HG02759 (cell line): Measurements from ENCODE around the gene NLN.
A peak's percentile ranks its signal among the peaks of the same experiment; 100 is the strongest.
"Not testable (repeated sequence)": the region's sequence is repeated elsewhere in the genome, so short reads cannot be mapped to it uniquely, and the experiment has no call there.

Source experiments
- ATAC-seq: cut with Tn5 transposase; IDR thresholded peaks from one replicate; pipeline ENCODE4 v1.9.1; 2021; ENCODE audit warnings: mild to moderate bottlenecking, moderate library complexity; ENCODE audit not compliant: unreplicated experiment

Gene NLN

DNA sequence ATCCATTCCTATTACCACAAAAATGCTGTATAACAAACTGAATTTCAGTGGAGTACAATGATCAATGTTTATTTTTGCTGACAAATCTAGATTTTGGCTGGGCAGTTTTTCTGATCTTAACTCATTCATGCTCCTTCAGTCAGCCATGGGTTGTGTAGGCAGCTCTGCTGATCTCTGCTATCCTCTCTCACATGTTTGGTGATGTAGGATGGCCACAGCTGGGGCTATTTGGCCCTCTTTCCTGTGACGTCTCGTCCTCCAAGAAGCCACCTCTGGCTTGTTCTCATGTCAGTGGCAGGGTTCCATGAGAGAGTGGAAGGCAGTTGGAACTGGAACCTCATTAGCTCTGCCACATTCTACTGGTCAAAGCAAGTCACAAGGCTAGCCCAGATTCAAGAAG is 8.9 kb downstream of the NLN start:
- ATAC-seq: no peak

DNA sequence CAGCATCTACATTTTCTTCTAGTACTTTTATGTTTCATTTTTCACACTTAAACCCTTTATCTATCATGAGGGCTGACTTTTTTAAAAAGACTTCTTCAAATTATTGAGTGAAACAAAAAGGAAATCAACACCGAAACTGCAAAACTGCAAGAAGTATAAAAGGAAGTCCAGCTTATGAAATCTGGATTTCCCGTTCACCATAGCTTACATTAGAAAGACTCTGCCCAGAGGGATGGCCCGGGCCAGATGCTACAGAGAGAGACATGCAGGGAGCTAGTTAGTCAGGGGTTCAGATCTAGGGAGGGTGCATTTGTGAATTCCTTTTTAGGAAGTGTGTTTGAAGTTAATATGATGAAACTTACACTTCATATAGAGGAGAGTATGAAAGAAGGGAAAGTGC is 10.0 kb downstream of the NLN start:
- ATAC-seq: not testable (repeated sequence)

DNA sequence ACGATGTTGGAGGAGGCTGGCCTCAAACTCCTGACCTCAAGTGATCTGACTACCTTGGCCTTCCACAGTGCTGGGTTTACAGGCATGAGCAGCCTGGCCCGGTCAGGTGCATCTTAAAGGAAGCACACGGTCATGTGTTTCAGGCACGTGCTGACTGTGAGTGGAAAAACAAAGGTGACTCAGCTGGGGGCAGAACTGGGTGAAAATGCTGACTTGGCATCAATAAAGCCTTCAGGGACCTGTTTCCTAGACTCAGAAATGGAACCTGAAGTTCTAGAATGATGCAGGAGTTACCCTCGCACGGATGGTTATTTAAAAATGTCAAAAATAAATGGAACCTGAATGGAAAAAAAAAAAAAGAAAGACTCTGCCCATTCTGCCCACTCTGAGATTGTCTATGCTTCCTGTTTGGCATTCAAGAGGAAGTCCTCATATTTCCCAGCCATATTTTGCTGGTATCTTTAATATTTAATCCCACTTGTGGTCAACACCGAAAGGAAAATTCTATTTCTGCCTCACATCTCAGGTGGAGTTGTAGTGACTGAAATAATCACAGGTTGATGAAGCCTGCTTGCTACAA is 12.3 kb downstream of the NLN start:
- not testable (repeated sequence) for ATAC-seq

DNA sequence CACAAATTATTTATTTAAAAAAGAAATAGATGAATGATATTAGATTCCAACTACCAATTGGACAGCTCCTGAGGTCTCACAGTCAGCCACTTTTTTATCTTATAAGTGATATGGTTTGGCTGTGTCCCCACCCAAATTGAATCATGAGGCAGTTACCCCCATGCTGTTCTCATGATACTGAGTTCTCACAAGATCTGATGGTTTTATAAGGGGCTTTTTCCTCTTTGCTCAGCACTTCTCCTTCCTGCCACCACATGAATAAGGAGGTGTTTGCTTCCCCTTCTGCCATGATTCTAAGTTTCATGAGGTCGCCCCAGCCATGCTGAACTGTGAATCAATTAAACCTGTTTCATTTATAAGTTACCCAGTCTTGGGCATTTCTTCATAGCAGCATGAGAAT is 12.9 kb downstream of the NLN start:
- ATAC-seq: no peak

DNA sequence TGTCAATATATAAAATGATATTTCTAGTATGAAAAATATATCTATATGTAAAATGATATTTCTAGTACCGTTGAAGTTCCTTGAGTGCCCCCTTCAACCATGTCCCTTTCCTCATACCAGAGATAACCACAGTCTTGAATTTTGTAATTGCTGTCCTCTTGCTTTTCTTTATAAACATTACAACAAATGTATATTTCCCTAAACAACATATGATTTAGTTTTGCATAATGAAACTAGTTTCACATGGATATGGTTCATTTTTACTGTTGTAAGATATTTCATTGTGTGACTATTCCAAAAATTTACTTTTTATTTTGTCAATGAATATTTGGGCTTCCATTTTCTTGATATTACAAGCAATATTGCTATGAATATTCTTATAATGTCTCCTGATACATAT is 14.0 kb downstream of the NLN start:
- ATAC-seq: no peak

DNA sequence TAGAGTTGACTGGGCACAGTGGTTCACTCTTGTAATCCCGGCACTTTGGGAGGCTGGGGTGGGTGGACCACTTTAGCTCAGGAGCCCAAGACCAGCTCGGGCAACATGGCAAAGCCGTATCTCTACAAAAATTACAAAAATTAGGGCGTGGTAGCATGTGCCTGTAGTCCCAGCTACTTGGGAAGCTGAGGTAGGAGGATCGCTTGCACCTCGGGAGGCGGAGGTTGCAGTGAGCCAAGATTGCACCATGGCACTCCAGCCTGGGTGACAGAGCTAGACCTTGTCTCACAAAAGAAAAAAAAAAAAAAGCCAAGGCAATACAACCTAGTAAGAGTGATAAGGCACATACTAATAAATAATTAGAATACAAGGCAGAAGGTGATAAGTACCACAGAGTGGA is 15.8 kb downstream of the NLN start:
- no peak for ATAC-seq

DNA sequence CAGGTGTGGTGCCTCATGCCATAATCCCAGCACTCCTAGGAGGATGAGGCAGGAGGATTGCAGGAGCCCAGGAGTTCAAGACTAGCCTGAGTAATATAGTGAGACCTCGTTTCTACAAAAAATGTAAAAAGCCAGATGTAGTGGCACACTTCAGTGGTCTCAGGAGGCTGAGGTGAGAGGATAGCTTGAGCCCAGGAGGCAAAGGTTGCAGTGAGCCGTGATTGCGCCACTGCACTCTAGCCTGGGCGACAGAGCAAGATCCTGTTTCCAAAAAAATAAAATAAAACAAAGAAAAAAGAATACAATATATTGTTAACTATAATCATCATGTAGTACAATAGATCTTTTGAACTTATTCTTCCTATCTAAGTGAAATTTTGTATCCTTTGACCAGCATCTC is 16.3 kb downstream of the NLN start:
- ATAC-seq: no peak

DNA sequence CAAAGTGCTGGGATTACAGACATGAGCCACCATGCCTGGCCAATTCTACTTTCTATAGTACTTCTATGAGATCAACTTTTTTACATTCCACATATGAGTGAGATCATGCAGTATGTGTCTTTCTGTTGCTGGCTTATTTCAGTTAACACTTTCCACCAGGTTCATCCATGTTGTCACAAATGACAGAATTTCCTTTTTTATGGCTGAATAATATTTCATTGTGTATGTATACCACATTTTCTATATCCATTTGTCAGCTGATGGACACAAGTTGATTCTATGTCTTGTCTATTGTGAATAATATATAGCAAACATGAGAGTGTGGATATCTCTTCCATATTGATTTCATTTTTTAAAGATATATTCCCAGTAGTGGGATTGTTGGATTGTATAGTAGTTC is 17.2 kb downstream of the NLN start:
- no peak for ATAC-seq

DNA sequence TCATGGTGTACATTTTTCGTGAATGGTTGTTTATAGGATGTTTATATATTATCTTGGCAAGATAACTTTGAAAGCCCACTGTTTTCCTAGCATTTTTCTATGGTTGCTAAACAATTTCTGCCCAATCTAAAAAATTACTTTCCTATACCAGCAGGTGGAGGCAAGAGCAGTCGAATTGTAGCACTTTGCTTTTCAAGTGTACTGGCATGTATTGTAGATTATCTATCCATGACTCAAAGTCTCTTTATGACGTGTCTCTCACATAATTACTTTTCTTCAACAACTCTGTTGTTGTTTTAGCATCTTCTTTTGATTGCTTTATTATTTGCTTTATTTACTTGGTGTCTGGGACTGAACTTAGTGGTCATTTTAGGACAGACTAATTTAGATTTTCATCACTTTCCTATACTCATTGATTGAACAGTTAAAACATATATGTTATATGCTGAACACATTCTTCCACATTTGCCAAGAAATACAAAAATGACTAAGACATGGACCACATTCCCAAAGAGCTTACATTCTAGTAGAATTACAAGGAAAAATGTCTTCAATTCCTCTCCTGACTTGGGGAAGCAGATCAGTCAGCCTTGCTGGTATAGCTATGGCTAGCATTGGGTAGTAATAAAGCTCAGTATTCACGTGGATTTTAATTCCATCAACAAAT is 20.7 kb downstream of the NLN start:
- peak; percentile 88 for ATAC-seq

DNA sequence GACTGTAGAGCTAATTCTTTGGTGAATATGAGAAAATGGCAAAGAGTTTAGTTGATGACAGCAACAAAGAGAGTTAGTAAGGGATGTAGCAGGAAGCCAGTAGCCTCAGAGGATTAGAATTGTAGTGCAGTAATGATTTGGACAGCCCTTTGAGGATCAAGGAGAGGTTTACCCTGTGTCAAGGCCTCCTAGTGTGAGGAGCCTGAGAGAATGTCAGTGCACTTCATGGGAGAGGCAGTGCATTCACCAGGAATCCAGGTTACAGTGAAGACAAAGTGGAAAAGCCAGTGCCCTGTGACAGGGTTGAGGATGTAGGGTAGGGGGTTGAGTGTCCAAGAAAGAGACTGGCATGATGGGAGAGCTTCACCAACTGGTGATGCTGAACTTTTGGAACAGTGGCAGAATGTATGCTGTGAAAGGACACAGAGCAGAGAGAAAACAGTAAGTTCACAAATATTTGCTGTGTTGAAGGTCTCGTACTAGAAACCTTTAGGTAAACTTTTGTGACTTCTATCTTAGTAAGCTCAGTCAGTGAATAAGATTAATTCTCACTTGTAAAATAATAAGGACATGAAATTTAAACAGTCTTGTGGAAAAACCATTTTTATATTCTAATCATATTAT is 27.3 kb downstream of the NLN start:
- no peak for ATAC-seq

DNA sequence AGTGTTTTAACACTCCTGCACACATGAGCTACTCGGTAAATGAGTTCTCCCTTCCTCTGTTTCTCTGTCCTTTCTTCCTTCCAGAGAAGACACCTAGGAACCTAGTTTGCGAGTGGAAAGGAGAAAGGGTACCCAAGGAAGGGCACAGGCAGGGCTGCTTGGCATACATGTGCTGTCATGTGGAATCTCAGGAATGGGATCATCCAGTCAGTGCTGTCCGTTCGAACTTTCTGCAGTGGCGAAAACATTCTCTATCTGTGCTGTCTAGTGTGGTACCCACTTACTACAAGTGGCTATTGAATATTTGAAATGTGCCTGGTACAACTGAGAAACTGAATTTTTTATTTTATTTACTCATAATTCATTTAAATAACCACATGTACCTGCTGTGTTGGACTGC is 28.0 kb downstream of the NLN start:
- no peak for ATAC-seq

DNA sequence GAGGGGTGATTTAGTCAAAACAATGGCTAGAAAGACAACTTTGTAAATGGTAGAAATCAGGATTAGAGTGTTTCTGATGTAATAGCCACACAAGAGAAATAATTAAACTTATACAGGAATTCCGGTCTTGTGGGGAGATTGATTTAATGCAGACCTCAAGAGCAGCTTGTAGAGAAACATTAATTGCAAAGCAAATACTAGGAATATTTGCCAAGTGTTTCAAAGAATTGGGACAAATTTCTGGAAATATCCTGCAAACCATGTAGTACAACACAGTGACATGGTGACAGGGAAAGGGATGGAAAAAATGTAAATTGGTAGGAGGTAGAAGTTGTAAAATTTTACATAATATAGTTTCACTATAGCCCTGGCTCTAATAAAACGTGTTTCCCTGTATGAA is 28.9 kb downstream of the NLN start:
- no peak for ATAC-seq

DNA sequence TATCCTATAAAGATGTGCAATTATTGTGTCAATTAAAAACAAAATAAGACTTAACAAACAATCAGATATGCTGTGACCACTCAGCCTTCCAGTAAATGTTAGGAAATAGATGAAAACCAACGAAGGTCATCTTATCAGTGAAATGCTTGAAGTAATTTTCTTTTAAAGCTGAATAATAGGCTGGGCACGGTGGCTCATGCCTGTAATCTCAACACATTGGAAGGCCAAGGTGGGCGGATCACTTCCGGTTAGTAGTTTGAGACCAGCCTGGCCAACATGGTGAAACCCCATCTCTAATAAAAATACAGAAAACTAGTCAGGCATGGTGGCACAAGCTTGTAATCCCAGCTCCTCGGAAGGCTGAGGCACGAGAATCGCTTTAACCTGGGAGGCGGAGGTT is 31.2 kb downstream of the NLN start:
- ATAC-seq: no peak

DNA sequence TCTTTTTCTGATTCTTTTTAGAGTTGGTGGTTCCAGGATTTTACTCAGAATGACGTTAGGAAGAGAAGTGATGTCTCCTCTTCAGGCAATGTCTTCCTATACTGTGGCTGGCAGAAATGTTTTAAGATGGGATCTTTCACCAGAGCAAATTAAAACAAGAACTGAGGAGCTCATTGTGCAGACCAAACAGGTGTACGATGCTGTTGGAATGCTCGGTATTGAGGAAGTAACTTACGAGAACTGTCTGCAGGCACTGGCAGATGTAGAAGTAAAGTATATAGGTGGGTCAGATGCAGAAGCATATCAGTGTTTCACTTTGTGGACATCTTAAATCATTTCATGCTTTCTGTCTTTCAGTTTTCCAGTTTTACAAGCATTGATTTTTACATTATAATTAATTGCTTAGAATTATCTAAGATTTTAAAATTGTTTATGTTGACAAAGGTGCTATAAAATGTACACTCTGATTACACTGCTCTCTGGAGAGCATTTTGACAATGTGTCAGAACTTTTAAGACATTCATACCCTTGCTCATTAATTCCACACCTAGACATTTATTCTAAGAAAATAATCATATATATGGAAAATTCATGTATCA is 36.6 kb downstream of the NLN start:
- ATAC-seq: no peak

DNA sequence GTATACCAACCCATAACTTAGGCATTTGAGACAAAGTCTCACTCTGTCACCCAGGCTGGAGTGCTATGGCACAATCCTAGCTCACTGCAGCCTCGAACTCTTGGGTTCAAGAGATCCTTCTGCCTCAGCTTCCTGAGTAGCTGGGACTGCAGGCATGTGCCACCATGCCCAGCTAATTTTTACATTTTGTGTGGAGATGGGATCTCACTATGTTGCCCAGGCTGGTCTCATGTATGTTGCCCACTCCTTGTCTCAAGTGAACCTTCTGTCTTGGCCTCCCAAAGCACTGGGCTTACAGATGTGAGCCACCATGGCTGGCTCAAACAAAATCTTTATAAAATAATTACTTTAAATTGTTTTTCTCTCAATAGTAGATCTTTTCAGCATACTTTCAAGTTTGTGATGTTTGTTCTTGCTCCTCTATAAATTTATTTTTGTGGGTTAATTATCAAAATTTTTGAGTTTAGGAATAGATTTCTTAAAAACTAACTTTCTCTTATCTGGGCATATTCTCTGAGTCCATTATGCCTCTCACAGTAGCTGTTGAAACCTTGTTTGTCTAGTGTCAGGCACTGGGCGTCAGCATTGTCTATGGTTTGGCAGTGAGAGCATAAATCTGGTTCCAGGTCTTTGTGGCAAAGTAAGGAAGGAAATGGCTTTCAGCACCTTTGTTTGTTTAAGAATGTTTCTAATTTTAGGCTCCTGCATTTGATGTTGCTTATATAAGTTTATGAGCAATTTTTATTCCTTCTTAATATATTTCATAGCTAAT is 38.7 kb downstream of the NLN start:
- ATAC-seq: peak; percentile 44

DNA sequence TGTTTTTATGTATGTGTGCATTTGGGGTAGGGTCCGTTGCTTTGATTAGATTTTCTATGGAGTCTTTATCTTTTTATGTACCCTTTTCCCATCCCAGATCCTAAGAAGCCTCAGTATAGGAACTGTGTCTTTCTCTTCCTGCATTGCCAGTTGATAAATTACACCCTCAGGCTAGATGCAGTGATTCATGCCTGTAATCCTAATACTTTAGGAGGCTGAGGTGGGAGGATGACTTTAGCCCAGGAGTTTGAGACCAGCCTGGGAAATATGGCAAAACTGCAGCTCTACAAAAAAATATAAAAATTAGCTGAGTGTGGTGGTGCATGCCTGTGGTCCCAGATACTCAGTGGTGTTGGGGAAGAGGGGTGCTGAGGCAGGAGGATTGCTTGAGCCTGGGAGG is 40.2 kb downstream of the NLN start:
- no peak for ATAC-seq

DNA sequence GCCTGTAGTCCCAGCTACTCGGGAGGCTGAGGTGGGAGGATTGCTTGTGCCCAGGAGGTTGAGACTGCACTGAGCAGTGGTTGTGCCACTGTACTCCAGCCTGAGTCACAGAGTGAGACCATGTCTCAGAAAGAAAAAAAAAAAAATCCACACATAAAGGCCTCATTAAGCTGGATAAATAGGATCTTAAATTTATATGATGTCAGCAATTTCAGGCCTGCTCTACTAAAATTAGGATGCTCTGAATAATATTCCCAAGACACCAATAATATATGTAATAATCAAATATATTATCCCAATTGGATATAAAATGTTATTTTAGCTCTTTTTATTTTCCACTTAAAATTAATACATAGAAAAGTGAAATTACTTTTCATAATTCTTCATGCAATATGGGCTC is 43.6 kb downstream of the NLN start:
- no peak for ATAC-seq

DNA sequence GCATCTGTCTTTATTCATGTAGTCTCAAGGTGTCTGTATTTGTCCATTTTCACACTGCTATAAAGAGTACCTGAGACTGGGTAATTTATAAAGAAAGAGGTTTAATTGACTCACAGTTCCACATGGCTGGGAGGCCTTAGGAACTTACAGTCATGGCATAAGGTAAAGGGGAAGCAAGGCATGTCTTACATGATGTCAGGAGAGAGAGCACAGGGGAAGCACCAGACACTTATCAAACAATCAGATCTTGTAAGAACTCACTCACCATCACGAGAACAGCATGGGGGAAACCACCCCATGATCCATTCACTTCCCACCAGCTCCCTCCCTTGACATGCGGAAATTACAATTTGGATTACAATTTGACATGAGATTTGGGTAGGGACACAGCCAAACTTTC is 44.2 kb downstream of the NLN start:
- no peak for ATAC-seq

DNA sequence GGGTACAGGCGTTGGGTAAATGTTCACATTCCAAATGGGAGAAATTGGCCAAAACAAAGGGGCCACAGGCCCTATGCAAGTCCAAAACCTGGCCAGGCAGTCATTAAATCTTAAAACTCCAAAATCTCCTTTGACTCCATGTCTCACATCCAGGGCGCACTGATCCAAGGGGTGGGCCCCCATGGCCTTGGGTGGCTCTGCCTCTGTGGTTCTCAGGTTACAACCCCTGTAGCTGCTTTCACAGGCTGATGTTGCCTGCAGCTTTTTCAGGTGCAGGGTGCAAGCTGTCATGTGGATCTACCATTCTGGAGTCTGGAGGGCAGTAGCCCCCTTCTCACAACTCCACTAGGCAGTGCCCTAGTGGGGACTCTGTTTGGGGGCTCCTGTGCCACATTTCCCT is 44.8 kb downstream of the NLN start:
- ATAC-seq: no peak

DNA sequence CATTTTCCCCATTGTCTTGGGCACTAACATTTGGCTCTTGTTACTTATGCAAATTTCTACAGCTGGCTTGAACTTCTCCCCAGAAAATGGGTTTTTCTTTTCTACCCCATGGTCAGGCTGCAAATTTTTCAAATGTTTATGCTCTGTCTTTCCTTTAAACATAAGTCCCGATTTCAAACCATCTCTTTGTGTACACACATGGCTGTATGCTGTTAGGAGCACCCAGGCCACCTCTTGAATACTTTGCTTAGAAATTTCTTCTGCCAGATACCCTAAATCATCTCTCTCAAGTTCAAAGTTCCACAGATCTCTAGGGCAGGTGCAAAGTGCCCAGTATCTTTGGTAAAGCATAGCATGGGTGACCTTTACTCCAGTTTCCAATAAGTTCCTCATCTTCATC is 45.6 kb downstream of the NLN start:
- no peak for ATAC-seq

DNA sequence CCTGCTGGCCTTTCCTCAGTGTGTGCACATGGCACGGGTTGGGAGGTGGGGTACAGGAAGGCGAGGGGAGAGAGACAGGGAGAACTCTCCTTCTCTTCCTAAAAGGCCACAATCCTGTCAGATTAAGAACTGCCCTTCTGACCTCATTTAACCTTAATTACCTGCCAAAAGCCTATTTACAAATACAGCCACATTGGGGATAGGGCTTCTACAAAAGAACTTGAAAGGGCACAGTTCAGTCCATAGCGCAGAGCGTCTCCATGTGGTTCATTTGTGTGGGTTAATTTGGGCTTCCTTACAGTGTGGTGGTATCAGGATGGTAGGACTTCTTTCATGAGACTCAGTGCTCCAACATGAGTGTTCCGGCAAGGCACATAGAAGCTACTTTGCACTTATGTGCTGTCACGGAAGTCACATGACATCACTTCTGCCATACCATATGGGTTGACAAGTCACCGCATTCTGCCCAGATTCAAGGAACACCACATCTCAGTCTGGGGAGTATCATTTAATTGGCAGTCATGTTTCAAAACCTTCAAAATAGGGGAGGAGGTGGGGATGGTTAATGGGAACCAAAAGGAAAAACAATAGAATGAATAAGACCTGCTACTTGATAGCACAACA is 46.8 kb downstream of the NLN start:
- no peak for ATAC-seq
